Measurements from ENCODE around the gene TMEM184A. TPM values are rescaled to one million over a fixed set of nuclear protein-coding genes. Genes with fewer than 3 reads are reported as not detected.

TMEM184A gene
- total and polyA plus RNA-seq, 2 of the 13 experiments (the other 11 are each of a cell fraction or from before 2014, with no cell fraction given) = 9.5 to 20.4 TPM

DNA sequence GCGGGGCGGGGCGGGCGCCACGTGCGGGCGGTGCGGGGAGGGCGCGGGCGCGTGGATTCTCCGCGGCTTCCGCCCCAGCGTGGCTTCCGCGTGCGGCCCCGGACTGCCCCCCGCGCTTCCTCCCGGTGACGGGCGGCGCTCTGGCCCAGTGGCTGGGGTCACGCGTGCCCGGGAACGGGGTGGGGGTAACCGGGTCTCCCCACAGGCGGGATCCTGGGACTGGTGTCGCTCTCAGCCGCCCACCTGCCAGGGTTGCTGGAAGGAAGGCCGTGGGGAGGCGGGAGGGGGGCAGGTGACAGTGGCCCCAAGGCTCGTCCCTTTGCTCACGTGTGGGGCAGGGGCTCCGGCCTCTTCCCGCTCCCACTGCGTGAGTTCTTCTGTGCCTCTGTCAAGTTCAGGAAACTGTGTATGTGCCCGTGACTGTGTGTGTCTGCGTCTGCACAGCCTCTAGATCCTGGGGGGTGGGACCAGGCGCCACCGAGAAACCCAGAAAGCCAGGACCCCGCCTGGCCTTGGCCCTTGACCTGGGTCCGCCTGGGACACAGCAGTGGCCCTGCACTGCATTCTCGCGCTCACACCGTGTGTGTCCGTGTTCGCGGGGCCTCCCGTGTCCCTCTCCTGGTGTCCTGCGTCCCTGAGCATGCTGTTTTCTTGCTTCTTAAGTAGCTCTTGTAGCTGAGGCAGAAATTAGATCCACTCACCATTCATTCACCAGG is 24.6 kb downstream of the TMEM184A start (continued):
- TF ChIP-seq NKX3-1 (CRISPR knock-in tag; IDR thresholded peaks at IDR 0.05) (0 out of 2 replicates have a peak, but pooled peaks have one; percentile 37), ZNF576 (CRISPR knock-in tag; IDR thresholded peaks at IDR 0.05) (no peak), ZNF839 (CRISPR knock-in tag; IDR thresholded peaks at IDR 0.05; ENCODE audit: borderline replicate concordance) (no peak), RBM39 (IDR thresholded peaks at IDR 0.05; ENCODE audit: low read depth, low read length, poor library complexity, severe bottlenecking) (peak; percentile 34), HDAC1 (CRISPR knock-in tag; IDR thresholded peaks at IDR 0.05) (peak; percentile 67), ZNF180 (CRISPR knock-in tag; IDR thresholded peaks at IDR 0.05; ENCODE audit: borderline replicate concordance, low read depth) (no peak), MAX (IDR thresholded peaks at IDR 0.05) (peak; percentile 40; the same call in 1 of the 2 replicates), PAXIP1 (CRISPR knock-in tag; conservative IDR thresholded peaks at IDR 0.05) (0 out of 2 replicates have a peak, but pooled peaks have one; percentile 28), NR2C2 (CRISPR knock-in tag; IDR thresholded peaks at IDR 0.05; ENCODE audit: borderline replicate concordance) (peak; percentile 55), ZNF788 (CRISPR knock-in tag; IDR thresholded peaks at IDR 0.05; ENCODE audit: borderline replicate concordance) (peak; percentile 63; the same call in 1 of the 2 replicates), YEATS4 (CRISPR knock-in tag; IDR thresholded peaks at IDR 0.05; ENCODE audit: borderline replicate concordance) (peak; percentile 68; the same call in 1 of the 2 replicates), MEIS1 (CRISPR knock-in tag; IDR thresholded peaks at IDR 0.05; ENCODE audit: borderline replicate concordance) (0 out of 2 replicates have a peak, but pooled peaks have one; percentile 52), ZMAT3 (CRISPR knock-in tag; conservative IDR thresholded peaks at IDR 0.05) (no peak), ZNF629 (CRISPR knock-in tag; conservative IDR thresholded peaks at IDR 0.05) (0 out of 2 replicates have a peak, but pooled peaks have one; percentile 14), ZNF552 (CRISPR knock-in tag; IDR thresholded peaks at IDR 0.05; ENCODE audit: borderline replicate concordance) (no peak), HNF4A (CRISPR knock-in tag; IDR thresholded peaks at IDR 0.05) (peak; percentile 87), LCORL (IDR thresholded peaks at IDR 0.05) (no peak), LCORL (CRISPR knock-in tag; IDR thresholded peaks at IDR 0.05) (peak; percentile 68; the same call in 1 of the 2 replicates), CBFB (CRISPR knock-in tag; IDR thresholded peaks at IDR 0.05) (no peak), ZBTB14 (CRISPR knock-in tag; IDR thresholded peaks at IDR 0.05) (peak; percentile 53)

Data from HepG2 (cell line).